PC-3 (cell line): ENCODE measurements around the gene ZNF473.

Experiments
- CTCF ChIP-seq: fragments of 300-600 bp; sonication (generic); conservative IDR thresholded peaks from 2 replicates; pipeline ENCODE4 v1.5.1; 2017; ENCODE audit warnings: antibody characterized with exemption, low read depth, mild to moderate bottlenecking, low read length
- EZH2 ChIP-seq: fragments of 300-600 bp; sonication (generic); IDR thresholded peaks from one replicate; pipeline ENCODE4 v1.6.1; 2017; ENCODE audit warnings: antibody characterized with exemption, mild to moderate bottlenecking, low read length; ENCODE audit not compliant: unreplicated experiment
- EZH2phosphoT487 ChIP-seq: fragments of 300-600 bp; sonication (generic); IDR thresholded peaks from 2 replicates; pipeline ENCODE4 v1.6.1; 2018; ENCODE audit warnings: mild to moderate bottlenecking, antibody characterized with exemption, low read length, borderline replicate concordance

- TF ChIP-seq CTCF = no peak
- TF ChIP-seq EZH2phosphoT487 = no peak
- TF ChIP-seq EZH2 = no peak
Measured at GRCh38 chr19:50065938-50066337, 40.1 kb downstream of the ZNF473 start.
